CD4-positive, alpha-beta T cell treated with Interleukin-6 for 4 hours (primary cell): ENCODE results near the gene SRRM3.
A peak's percentile ranks its signal among the peaks of the same experiment; 100 is the strongest.
"Not testable (repeated sequence)": the region's sequence is repeated elsewhere in the genome, so short reads cannot be mapped to it uniquely, and the experiment has no call there.

Experiments
- DNase-seq: peaks from one replicate; pipeline ENCODE4 v3.0.0-alpha.2; 2020; ENCODE audit warnings: mixed read lengths

The SRRM3 gene

DNA sequence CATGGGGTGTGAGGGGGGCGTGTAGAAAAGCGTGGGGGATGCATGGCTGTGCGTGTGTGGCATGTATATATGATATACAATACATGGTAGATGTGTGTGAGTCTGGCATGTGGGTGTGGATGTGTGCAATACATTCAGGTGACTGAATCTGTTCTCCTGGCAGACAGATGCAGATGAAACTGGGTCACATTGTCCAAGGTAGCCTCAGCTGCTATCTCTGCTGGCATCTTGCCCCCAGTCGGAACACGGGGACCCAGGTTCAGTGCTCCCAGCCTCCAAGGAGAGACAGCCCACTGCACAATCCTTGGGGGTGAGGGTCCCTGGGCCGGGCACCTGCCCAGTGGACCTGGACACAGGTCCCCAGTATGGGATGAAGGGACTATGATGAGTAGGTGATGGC is 12.4 kb upstream of the SRRM3 start:
- DNase-seq = no peak

DNA sequence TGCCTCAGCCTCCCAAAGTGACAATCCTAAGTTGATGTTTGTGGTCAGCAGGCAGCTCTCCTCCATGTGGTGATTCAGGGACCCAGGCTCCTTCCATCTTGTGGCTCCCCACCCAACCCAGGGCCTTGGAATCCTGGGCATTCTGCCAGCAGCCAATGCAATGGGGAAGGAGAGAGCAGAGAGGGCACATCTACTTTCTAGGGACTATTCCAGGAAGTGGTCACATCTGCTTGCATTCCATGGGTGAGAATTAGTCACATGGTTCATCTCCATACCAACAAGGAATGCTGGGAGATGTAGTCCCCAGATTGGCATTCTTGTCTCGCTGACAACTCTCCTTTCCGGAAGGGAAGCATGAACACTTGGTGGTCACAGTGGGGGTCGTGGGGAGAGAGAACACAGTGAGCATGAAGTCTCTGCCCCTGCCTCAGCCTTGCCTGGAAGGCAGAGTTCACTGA is 9.9 kb upstream of the SRRM3 start:
- DNase-seq = no peak

DNA sequence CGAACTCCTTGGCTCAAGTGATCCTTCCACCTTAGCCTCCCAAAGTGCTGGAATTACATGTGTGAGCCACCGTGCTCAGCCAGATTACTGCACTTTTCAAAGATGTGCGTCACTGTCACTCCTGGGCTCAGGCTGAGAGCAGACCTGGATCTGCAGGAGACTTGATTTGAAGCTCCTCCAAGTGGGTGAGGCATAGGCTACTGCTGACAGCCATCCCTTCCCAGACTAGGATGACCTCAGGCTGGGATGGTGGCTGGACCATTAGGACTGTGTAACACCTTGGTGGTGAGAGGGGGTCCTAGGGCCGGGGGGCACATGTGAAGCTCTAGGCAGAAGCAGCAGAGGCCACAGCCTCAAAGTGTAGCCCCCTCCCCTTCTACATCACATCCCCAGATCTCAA is 8.2 kb upstream of the SRRM3 start:
- DNase-seq = no peak

DNA sequence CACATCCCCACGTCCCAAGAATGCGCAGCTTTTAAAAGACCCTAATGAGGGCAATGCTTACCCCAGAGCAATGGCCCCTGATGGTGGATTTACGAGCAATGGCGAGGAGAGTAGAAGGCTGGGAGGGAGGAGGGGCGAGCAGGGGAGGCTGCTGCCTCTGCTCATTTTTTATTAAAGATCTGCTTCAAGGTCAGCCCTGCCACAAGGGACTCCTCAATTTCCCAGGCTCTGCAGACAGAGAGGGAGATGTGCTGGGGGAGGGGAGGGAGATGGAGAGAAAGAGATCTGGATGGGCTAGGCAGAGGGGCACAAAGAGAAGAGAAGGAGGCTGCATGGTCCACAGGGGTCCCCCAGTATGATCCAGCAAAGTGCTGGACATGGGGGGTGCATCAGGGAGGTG is 7.8 kb upstream of the SRRM3 start:
- DNase-seq = no peak

DNA sequence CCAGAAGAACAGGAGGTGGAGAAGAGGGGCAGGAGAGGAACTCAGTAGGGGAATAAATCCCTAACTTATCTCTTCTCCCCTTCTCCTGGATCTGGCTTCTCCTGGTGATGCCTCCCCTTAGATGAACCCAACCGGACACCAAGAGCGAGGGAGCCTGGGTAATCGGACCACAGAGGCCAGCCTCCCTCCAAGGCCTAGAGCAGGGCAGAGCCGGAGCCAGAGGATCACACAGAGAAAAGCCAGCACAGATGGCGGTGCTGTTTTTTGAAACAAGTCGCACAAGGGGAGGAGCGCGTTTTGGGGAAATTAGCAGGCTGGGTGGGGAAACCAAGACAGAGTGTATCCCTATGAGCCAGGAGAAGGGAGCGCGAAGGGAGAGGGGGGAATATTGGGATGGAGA is 4.9 kb upstream of the SRRM3 start:
- DNase-seq = no peak

DNA sequence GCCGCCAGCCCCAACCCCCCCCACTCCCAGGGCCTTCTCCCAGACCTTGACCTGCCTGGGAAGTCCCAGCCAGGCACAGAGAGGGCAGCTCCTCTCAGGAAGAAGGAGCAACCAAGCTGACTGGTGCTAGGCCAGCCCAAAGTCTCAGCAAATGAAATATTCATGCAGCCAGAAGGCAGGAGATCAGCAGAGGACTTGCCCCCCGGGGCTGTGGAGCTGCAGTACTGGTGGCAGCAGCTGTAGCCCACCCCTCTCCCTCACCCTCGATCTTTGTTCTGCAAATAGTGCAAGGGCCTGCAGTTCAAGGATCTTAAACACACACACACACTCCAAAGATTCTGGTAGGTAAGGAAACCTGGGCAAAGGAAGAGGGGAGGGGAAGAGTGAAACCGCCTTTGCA is 3.5 kb upstream of the SRRM3 start:
- DNase-seq = no peak

DNA sequence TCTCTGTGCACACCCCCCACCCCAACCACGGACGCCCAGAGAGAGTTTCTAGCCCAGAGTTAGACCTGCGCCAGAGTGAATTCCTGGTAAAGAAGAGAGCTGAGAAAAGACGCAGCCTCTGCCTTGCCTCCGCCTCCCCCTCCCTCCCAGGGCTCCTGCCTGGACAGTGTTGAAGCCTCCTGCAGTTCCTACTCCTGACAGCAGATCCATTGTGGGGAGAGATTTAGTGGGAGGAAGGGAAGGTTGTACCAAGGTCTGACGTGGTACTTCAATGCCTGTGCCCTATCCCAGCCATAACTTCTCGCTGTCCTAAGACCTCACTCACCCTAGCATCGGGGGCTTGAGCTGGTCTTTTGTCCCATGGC is 952 bp downstream of the SRRM3 start:
- DNase-seq = no peak

DNA sequence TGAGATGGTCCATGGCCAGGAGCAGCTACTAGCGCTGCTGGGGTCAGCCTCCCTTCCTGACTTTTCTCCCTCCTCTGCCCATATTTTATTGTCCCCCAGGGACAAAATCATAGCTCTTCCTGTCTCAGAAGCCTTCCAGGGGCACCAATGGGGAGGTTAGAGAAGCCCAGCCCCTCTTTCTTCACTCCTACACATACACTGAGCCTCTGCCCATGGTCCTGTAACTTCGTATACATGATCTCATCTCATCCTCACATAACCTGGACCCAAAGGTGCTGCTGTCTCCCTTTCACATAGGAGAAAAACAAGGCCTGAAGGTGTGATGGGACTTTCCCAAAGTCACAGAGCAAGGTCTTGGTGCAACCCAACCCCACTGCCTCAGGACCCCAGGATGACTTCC is 2.5 kb downstream of the SRRM3 start:
- DNase-seq = no peak

DNA sequence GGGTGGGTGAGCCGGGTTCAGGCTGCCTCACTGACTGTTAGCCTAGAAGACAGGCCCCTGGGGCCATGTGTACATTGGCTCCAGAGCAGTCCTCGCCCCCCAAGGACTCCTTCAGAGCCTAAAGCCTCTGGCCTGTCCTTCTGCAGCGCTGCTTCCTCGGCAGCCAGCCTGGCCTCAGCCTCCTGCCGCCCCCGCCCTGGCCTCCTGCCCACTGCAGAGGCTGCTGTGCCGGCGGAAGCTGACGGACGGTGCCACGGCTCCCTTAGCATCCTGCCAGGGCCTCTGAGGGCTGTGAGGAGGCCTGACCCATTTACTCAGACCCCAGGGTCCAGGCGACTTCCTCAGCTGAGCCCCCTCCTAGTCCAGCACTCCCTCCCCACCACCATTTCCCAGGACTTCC is 4.9 kb downstream of the SRRM3 start:
- no peak for DNase-seq

DNA sequence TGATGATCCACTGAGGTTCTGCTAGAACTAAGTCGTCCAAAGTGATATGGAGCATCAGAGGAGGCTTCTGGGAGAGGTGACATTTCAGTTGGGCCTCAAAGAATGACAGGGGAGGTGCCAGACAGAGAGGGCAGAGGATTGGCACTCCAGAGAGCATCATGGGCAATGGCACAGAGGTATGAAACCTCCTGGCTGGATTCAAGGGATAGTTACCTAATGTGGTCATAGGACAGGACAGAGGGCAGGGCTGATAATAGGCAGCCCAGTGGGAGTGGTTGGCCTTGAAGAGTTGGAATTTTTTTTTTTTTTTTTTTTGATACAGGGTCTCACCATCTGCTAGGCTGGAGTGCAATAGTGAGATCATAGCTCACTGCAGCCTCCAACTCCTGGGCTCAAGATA is 7.6 kb downstream of the SRRM3 start:
- no peak for DNase-seq

DNA sequence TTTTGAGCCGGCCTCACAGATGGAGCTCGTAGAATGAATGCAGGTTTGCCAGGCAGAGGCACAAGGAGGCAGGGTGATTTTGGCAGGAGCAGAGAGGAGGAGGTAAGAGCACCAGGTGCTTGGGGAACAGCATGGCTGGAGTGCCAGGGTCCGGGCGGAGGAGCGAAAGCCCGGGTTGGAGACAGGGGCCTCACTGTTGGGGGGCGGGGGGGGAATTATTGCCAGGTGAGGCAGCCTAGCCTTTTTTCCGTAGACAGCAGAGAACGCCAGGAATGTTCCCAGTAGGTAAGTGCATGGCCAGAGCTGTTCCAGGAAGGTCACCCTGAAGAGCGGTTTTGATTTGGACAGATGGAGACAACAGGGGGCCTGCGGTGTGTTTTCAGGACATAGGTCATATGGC is 9.5 kb downstream of the SRRM3 start:
- no peak for DNase-seq

DNA sequence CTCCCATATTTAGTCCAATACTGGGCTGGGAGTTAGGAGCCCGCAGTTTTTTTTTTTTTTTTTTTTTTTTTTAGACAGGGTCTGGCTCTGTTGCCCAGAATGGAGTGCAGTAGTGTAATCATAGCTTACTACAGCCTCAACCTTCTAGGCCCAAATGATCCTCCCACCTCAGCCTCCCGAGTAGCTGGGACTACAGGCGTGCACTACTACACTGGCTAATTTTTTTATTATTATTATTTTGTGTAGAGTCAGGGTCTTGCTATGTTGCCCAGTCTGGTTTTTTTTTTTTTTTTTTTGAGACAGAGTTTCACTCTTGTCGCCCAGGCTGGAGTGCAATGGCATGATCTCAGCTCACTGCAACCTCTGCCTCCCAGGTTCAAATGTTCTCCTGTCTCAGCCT is 13.7 kb downstream of the SRRM3 start:
- not testable (repeated sequence) for DNase-seq

DNA sequence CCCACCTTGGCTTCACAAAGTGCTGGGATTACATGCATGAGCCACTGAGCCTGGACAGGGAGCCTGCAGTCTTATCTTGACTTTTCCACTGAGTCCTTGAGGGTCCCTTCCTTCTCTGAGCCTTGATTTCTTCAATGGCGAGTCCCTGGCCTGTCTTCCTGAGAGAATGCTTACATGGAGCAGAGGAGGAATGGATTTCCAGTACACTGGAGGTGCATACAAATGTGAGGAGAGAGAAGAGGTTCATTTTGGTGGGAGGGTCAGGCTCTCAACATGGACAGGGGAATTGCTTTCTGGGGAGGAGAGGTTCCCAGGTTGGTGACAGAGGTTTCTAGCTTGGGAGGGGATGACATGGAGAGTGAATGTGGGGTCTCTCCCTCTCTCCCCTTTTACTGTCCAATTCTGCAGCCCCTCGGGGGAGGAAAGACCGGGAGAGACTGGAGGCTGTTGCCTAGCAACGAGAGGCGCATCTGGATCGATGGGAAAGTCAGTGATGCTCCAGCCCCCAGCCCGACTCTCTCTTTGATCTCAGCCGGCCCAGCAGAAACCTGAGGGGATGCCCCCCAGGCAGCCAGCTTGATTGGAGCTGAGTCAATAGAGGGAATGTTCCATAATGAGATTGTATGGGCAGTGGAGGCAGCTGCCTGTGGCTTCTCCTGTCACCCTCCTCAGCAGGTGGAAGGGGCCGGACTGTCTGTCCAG is 14.8 kb downstream of the SRRM3 start:
- no peak for DNase-seq

DNA sequence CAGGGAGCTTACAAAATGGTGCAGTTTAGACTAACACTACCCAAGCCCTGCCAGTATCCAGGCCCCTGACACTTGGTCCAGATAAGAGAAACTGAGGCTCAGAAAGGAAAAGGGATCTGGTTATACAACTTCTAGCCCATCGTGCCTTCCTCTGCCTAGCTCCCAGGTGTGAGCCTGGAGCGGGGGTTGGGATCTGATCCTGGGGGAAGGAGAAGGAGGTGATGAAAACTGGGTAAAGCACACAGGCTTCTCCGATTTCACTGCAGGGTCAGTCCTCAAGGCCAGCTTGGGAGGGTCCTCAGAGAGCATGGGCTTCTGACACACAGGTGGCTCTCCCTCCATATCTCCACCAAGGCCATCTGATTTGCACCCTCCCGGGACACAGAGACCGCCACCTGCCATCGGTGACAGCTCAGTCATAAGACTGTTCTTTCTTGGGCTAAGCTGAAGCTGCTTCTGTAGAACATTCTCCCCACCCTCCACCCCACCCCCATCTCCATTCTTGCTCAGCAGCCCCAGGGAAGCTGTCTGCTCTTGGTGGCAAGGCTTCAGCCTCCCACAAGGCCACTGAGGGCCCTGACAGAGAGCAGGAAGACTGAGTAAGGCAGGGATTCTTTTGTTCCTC is 16.4 kb downstream of the SRRM3 start:
- DNase-seq = no peak

DNA sequence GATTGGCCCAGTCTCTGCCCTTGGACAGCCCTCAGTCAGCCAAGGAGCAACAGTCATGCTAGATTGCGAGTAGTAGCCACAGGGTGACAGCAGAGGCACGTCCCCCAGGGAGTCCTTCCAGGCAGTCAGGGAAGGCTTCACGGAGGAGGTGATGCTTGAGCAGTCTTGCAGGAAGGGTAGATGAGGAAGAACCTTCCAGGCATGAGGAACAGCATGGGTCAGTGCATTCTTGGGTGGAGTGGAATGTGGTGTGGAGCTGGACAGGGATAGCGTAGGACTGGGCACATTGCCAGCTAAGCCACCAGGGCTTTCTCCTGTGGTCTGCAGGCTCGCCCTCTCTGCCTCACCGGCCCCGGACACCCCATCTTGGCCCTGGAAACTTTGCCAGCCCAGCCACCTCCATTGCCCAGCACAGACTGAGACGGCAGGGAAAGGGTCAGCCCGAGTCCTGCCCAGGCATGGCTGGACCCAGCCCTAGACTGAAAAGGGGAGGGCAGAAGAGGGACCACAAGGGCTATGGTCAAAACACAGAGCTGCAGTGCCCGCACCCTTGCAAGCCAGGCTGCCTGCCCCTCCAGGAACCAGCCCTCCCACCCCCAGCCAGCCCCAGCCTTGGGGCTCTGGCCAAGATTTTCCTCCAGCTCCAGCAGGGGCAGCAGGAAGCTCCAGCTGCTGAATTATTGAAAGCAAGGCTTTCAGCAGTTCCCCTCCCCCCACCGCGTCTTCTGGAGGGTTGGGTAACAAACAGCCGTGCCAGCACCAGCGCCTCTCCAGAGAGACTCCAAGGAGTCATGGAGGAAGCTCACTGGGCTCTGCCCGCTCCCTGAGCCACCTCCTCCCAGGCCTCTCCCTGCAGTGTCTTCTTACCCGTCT is 18.7 kb downstream of the SRRM3 start:
- no peak for DNase-seq

DNA sequence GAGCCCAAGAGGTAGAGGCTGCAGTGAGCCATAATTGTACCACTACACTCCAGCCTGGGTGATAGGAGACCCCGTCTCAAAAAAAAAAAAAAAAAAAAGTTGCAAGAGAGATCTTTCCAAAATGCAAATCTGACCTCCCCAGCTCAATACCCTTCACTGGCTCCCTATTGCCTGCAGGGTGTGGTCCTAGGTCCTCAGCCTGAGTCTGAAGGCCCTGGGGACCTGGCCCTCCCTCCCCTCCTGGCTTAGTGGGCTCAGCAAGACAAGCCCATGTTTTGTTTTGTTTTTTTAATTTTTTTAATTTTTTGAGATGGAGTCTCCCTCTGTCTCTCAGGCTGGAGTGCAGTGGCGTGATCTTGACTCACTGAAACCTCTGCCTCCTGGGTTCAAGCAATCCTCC is 20.6 kb downstream of the SRRM3 start:
- DNase-seq = no peak

DNA sequence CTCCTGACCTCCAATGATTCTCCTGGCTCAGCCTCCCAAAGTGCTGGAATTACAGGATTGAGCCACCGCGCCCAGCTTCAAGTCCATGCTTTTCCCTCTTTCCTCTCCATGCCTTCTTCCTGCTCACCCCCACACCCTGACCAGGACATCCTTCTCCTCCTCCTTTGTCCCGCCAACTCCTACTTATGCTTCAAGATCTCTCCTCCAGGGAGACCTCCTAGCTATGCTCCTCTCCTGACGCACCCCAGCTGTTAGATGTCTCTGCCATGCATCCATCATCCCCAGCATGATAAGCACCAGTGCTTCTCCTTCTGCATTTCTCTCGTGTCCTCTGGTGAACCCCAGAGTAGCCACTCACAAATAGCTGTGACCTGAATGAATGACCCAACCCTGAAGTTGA is 21.1 kb downstream of the SRRM3 start:
- no peak for DNase-seq

DNA sequence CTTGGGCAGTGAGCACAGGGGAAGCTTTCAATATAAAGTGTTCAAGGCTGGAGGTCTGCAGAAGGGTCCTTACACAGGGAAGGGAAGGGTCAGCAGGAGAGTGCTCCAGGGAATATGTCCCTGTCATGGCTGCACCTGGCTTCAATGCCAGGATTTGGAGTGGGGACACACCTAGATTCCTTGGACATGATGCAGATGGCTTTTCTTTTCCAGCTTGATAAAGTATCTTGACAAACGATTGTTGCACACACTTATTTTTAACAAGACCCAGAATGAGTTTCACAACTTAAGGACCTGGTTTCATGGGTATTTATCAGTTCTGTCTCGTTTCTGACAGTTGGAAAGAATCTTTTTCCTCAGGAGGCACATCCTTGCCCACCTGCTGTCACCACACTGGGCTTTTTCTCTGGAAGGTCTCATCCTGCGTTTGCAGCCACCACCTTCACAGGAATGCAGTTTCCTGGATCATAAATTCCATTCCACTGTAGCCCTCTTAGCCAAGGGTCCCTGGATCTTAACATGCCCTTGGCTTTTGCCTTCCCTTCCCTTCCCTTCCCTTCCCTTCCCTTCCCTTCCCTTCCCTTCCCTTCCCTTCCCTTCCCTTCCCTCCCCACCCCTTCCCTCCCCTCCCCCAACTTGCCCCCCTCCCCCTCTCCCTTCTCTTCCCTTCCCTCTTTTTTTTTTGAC is 21.7 kb downstream of the SRRM3 start:
- DNase-seq = no peak

DNA sequence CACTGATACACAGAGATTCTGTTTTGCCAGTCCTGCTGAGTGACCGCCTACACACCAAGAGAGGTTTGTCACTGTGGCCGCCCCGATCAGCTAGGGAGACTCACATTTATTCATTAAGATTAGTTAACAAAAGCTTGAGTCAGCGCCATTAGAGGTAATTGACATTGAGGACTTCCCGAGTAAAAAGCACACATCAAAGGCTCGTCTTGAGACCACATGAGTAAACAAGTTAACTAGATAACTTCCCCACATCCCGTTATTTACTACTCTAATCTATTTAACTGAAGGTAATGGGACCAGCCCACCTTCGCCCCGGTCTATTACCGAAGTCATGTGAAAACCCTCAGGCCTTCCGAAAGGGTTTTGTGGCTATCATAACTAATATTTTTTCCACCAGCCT is 23.0 kb downstream of the SRRM3 start:
- no peak for DNase-seq

DNA sequence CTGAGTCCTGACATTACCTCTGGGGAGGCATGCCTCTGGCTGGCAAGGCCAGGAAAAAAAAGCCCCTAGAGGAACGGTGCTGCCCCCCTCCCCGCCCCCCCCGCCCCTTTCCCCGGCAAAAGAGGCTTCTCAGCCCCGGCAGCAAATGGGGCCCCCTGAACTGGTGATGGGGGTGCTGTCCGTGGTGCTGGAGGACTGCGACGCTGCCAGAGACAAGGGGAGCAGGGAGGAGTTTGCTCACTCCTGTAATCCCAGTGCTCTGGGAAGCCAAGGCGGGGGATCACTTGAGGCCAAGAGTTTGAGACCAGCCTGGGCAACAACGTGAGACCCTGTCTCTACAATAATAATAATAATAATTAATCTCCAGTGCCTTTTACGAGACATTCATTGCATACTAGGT is 23.7 kb downstream of the SRRM3 start:
- peak; percentile 22 for DNase-seq

DNA sequence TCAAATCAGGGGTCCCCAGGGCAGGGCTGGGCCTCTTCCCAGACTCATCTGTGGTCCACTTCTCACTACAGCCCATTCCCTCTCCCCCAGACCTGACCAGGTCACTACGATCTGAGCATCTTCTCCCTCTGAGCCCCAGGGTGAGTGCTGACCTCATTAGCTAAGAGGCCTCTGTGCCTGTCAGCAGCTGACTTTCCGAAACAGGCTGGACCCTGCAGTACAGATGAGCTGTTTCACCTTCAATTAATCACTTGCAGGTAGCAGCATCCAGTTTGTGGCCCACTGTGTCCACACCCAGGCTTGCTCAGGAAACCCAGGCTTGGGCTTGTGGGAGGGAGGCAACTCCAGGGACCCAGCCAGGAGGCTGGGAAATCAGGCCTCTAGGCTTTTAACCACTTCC is 24.3 kb downstream of the SRRM3 start:
- DNase-seq = no peak

DNA sequence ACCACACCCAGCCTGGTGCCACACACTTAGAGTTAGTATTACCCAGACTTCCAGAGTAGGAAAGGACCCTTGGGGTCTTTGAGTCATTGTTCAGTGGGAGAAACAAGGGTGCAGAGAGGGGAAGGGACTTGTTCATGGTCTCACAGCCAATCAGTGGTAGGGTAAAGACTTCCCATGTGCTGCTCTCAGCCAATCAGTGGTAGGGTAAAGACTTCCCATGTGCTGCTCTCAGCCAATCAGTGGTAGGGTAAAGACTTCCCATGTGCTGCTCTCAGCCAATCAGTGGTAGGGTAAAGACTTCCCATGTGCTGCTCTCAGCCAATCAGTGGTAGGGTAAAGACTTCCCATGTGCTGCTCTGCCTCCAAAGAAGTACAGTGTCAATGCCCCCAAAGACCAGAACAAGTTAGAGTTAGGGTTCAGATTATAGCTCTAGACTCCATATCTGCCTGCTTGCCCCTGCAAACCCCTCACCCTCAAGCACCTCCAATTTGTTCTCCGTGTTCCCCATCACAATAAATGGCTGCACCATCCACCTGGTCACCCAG is 25.3 kb downstream of the SRRM3 start:
- not testable (repeated sequence) for DNase-seq

DNA sequence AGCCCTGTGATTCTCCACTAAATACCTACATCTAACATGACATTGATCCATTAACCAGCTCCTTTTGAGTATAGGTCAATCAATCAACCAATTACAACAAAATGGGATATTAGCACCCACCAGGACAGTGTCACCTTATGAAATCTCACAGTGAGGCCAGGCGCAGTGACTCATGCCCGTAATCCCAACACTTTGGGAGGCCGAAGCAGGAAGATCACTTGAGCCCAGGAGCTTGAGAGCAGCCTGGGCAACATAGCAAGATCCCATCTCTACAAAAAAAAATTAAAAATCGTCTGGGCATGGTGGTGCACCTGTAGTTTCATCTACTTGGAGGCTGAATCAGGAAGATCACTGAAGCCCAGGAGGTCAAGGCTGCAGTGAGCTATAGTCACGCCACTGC is 28.5 kb downstream of the SRRM3 start:
- DNase-seq = no peak
